GM18519 (cell line): Measurements from ENCODE around the gene KCNJ9.
"Not testable (repeated sequence)": the region's sequence is repeated elsewhere in the genome, so short reads cannot be mapped to it uniquely, and the experiment has no call there.

ENCODE experiments used
- ATAC-seq: cut with Tn5 transposase; IDR thresholded peaks from one replicate; pipeline ENCODE4 v1.9.1; 2021; ENCODE audit warnings: mild to moderate bottlenecking, moderate library complexity; ENCODE audit not compliant: unreplicated experiment, low FRiP score

The KCNJ9 gene

DNA sequence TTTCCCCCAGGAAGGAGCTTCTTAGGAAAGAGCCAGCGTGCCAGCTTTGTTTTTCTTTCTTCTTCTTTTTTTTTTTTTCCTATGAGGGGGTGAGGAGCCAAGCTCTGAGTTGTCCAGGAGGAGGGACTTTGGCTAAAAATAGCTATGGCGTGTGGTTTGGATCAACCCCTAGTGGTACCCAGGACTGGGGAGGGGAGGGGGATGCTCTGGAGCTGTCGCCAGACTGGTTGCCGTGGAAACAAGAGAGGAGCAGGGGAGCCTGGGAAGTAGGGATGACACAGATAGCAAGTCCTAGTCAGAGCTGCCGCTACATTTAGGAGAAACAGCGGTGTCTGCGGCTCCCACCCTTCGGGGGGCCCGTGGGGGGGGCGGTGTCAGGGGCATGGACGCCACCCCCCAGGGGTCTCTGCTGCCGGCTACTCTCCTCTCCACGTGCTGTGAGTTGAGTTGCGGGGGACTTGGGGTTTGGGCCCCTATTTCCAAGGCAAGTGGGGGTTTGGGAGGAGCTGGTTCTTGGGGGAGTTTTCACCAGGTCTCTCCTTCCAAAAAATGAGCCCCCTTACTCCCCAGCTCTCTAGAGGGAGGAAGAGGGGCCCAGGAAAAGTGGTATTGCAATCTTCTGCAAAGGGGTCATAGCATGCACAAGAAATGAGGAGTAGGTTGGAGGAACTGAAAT, at the start of gene KCNJ9:
Gene KCNJ9 (plus strand): TSS at position 278 of the 676 bp plus-strand sequence. CDS start 2,493 bp downstream, outside the sequence.
- no peak for ATAC-seq

GRCh38 chr1:160032165-160032820, 49.0 kb upstream of the KCNJ9 start:
- ATAC-seq: no peak

GRCh38 chr1:160040476-160040875, 40.9 kb upstream of the KCNJ9 start:
- ATAC-seq: no peak

DNA sequence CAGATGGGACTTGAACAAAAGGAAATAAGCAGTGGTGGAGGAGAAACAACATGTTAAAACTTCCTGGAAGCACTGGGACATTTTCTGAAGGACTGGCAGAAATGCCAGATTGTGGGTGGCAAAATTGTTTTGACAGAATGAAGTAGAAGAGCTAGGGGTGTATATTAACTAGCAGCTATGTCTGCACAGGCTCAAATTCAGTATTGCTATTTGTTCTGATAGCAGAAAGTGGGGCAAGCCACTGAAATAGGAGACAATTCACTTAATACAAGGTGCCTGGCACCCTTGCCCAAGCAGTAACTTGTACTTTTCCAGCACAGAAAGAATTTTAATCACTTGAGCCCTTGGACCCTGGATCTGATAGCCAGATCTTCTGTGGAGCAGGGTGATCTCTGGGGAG, 37.8 kb upstream of the KCNJ9 start:
- no peak for ATAC-seq

GRCh38 chr1:160045653-160046052, 35.7 kb upstream of the KCNJ9 start:
- no peak for ATAC-seq

DNA sequence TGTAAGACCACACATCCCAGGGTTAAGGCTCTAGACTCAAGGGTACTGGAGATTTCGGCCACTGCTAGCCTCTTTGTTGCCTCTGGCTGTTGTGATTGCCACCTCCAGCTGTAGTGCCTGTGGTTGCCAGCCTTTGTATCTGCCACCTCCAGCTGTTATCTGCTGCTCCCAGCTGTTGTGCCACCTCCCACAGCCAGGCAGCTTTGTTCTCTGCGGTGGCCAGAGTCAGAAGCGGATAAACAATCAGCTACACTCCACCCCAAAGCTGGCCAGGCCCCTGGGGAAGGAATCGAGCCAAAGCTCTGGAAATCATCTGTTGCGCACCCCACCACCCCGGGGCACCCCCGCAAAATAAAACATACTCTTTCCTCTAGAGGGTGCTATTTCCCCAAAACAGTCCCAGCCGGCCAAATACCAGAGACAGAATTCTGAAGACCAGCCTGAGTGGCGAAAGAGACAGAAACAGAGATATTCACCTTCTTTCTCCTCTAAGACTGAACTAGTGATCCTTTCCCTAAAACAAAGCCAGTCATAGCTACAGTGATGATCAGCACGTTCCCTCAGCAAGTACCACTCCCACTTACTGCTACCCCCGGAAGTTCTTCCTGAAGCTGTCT, 34.7 kb upstream of the KCNJ9 start:
- no peak for ATAC-seq

GRCh38 chr1:160047111-160047991, 34.0 kb upstream of the KCNJ9 start:
- no peak for ATAC-seq

- no peak for ATAC-seq
These were observed 33.0 kb upstream of the KCNJ9 start for GRCh38 chr1:160048335-160048734.

GRCh38 chr1:160049101-160049500, 32.2 kb upstream of the KCNJ9 start:
- ATAC-seq: no peak

GRCh38 chr1:160050182-160050581, 31.2 kb upstream of the KCNJ9 start:
- ATAC-seq: not testable (repeated sequence)

- no peak for ATAC-seq
These were observed 30.7 kb upstream of the KCNJ9 start for GRCh38 chr1:160050619-160051018.

GRCh38 chr1:160052936-160053335, 28.4 kb upstream of the KCNJ9 start:
- no peak for ATAC-seq

DNA sequence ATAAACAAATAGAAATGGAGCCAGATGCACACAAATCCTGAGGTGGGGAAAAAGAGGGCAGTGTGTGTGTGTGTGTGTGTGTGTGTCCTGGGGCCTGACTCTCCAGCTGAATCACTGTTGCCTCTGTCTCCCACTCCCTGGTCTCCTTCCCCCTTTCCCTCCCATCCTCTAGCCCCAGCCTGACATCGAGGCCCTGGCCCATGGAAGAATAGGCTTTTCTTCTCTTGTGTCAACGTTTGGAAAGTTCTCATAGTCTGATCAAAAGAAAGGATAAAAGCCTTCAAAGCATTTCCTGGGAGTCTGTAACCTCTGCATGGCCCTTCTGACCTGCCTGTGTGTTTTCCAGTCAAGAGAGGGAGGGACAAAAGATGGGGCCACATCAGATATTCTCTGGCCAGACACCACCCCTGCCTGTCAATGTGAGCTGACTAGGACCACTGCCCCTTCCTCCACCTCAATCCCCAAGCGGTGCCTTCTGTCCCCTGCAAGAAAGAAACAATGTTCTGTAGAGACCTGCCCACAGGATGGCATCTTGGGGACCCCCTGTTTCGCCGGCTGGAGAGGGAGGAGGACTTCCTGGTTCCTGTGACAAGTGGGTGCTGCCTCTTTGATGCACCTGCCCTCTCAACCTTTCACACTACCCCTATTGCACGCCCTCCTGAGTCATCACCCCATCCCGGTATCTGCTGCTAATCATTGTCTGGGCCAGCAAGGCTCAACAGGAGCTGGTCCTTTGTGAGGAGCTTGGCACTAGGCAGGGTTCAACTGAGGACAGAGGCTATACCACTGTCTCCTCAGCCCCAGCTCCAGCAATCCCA, 27.6 kb upstream of the KCNJ9 start:
- no peak for ATAC-seq

DNA sequence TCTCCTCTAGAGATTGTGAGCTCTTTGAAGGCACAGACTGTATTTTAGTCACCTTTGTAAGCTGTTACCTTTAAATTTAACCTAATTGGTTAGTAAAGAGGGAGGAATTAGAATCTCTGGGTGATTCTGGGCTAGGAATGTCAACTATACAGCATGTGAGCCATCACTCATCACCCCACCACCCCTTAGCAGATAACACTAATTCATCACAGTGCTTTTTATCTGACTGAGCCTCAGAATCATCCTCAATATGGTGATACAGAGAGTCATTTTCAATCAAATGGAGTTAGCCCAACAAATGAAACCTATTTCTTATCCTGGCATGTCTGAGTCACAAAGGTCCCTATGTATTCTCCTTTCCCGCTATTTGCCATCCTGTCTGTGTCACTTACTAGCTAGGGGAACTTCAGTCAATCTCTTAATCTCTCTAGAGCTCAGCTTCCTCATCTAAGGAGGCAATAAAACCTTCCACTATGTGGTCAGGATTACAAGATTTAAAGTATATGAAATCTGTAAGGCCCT, 24.6 kb upstream of the KCNJ9 start:
- no peak for ATAC-seq

DNA sequence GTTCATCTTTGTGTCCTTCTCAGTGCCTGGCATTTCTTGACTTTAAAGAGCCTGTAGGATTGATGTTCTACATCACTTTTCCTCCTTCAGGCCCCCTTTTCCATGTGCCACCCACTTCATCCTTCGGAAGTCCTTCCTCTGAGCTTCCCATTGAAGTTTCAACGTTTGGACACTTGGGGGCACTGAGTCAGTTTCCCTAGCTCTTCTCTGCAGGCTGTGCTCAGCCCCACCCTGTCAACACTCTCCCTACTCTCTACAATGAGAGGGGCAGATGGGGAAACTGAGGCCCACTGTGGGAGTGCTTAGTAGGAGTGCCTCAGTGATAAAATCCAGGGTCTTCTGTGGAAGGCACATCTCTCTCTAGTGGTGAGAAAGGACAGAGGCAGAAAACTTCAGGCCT, 23.3 kb upstream of the KCNJ9 start:
- no peak for ATAC-seq

GRCh38 chr1:160061369-160062229, 19.7 kb upstream of the KCNJ9 start:
- no peak for ATAC-seq

GRCh38 chr1:160062230-160062532, 19.2 kb upstream of the KCNJ9 start:
- no peak for ATAC-seq

- no peak for ATAC-seq
These were observed 18.2 kb upstream of the KCNJ9 start for GRCh38 chr1:160063176-160063575.

GRCh38 chr1:160064164-160064563, 17.2 kb upstream of the KCNJ9 start:
- no peak for ATAC-seq
